GM12872 (cell line): ENCODE measurements around the gene MEAK7.

Experiments used
- TF ChIP-seq, protein P1 (sequence below): IDR thresholded peaks from 3 replicates; pipeline ENCODE4 v1.5.1; 2011; ENCODE audit warnings: low read depth, mild to moderate bottlenecking, low read length, moderate library complexity; ENCODE audit not compliant: insufficient read depth

Gene MEAK7

DNA sequence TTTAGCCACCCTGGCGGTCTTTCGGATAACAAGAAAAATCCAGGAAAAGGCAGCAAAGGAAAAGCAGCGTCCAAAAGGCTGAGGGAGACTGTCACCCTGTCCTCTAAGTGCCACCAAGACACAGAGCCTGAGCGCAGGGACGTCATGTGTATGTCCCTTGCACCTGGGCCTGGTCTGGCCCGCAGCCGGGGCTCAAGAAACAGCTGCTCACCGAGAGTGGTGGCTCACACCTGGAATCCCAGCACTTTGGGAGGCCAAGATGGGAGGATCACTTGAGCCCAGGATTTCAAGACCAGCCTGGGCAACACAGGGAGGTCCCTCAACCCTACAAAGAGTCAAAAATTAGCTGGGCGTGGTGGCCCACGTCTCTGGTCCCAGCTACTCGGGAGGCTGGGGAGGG lies 9.2 kb upstream of the MEAK7 start:
- TF ChIP-seq, protein P1, sequence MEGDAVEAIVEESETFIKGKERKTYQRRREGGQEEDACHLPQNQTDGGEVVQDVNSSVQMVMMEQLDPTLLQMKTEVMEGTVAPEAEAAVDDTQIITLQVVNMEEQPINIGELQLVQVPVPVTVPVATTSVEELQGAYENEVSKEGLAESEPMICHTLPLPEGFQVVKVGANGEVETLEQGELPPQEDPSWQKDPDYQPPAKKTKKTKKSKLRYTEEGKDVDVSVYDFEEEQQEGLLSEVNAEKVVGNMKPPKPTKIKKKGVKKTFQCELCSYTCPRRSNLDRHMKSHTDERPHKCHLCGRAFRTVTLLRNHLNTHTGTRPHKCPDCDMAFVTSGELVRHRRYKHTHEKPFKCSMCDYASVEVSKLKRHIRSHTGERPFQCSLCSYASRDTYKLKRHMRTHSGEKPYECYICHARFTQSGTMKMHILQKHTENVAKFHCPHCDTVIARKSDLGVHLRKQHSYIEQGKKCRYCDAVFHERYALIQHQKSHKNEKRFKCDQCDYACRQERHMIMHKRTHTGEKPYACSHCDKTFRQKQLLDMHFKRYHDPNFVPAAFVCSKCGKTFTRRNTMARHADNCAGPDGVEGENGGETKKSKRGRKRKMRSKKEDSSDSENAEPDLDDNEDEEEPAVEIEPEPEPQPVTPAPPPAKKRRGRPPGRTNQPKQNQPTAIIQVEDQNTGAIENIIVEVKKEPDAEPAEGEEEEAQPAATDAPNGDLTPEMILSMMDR: no peak

DNA sequence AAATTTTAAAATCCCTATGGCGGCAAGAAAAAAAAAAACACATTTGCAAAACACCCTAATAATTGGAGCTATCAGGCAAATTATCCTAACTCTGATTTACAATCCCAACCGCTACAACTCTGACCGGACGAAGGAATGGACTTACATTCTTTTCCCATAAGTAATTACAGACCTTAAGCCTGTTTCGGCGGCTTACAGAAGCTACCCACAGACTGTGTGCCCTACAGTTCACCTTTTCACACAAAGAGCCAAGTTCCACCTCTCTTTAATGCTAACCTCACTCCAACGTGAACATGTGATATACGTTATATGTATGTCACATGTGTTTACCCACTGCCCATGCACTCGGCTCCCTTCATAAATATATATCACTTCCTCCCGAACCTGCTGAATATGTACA lies 8.7 kb upstream of the MEAK7 start:
- TF ChIP-seq, protein P1: no peak

DNA sequence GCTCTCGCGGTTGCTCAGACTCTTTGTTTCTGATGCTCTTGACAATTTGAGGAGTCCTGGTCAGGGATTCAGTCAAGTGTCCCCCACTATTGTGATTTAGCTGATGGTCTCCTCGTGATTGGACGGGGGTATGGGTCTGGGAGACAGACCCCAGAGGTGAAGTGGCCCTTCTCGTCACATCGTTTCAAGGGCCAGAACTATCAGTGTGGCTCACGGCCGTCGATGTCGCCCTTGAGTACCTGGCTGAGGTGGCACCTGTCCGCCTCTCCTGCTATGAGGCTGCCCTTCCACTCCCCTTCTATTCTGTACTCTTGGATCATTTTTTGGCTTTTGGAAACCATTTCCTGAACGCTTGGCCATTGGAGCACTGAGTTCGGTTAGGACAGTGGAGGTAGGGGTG lies 7.4 kb upstream of the MEAK7 start:
- TF ChIP-seq, protein P1: no peak

DNA sequence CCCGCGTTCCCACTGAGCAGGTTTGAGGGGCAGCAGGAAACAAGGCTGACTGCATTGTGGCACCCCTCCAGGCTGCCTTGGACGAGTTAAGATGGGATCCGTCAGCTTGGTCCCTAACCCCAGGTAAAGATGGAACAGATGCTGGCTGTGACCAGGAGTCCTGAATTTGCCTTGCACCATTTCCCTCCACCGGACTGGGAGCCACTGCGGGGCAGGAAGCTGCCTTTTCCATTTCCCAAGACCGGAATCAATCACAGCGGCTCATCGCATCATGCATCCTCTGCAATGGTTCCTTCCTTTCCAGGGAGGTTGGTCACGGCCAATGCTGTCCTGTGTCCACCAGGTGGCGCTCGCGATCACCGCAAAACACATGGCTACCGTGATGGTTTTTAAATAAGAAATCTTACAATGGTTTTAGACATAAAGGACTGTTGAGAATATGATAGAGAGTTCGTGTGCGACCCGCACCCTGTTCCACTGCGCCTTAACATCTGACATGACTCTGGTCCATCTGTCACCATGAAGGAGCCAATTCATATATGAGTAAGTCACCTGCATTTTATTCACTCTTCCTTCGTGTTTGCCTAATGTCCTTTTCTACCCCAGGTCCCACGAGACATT lies 6.8 kb upstream of the MEAK7 start:
- TF ChIP-seq, protein P1: peak; percentile 89

DNA sequence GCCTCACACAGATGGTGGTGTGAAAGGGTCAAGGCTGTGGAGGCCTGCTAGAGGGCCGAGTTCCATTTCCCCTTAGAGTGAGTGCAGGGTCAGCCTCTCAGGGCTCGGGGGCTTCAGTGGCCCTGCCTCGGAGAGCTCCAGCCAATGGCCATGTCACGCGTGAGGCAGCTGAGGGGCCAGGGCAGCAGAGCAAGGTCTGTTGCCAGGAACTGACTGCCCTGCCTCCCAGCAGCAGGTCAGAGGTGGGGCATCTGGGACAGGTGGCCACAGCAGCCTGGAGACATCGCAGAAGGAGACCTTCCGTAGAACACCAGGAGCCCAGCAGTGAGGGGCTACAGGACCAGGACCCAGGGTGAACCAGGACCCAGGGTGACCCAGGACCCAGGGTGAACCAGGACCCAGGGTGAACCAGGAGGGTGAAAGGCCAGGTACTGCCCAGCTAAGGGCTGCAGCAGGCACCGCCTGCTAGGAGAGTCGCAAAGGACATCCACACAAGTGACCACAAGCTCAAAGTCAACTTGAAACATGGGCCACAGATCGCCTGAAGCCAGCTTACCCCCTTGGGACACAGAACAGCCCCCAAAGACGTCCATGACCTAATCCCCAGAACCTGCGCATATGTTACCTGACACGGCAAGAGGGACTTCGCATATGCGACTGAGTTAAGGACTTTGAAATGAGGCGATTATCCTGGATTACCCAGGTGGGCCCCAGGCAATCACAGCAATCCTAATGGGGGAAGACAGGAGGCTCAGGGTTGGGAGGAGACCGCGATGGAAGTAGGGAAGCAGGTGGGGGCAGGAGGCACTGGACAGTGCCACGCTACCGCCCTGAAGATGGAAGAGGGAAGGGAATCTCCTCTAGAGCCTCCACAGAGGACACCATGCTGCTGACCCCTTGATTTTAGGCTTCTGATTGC lies 4.8 kb upstream of the MEAK7 start:
- TF ChIP-seq, protein P1: no peak

DNA sequence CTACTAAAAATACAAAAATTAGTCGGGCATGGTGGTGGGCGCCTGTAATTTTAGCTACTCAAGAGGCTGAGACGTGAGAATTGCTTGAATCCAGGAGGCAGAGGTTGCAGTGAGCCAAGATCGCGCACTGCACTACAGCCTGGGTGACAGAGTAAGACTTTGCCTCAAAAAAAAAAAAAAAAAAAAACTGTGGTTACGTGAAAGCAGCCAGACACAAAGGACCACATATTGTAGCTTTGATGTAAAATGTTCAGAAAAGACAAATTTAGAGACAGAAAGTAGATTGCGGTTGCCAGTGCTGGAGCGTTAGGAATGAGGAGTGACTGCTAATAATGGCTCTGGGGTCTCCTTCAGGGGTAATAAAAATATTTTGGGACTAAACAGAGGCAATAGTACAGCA lies 4.0 kb upstream of the MEAK7 start:
- TF ChIP-seq, protein P1: no peak

DNA sequence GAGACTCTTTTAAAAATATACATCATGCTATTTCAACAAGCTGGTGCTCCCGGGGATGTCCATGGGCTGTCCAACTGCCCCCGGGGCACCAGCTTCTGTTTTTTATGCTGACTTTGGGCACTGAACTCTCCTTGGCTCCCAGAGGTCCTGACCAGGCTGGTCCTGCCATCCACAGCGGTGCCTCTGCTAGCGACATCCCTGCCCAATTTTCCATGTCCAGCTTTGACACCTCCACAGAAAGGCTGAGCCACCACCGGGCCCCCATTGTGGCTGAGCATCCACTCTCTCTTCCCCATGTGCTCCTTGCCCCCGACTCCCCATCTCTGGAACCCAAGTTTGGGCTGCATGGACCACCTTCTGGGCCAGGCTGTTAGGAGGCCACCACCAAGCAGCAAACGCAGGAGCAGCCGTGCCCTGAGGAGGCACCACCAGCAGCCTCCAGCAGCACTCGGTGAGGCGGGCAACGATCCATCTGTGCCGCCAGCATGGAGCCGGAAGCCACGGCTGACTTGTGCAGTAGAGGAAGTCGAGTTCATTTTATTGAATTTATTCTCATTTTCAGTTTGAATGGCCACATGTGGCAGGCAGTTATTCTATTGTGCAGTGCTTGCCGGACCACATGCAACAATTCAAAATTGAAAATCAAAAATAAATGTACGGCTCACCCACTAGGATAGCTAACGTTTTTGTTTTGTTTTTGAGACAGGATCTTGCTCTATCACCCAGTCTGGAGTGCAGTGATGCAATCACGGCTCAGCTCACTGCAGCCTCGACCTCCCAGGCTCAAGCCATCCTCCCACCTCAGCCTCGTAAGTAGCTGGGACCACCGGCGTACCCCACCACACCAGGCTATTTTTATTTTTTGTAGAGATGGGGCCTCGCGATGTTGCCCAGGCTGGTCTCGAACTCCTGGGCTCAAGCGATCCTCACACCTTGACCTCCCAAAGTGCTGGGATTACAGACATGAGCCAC lies 2.8 kb upstream of the MEAK7 start:
- TF ChIP-seq, protein P1: no peak
